GM23338 (cell line): ENCODE measurements around the gene PAM. TPM values are rescaled to one million over a fixed set of nuclear protein-coding genes. Genes with fewer than 3 reads are reported as not detected.

Source experiments
- ATAC-seq: fragments of 200-7000 bp; cut with Tn5 transposase; 3 replicates; pipeline ENCODE4 v1.9.1; 2020
- DNase-seq: peaks from one replicate; pipeline ENCODE4 v3.0.0-alpha.2; 2015; ENCODE audit warnings: low spot score
- H2AFZ ChIP-seq: fragments of 200-600 bp; sonication (generic); 2 replicates; pipeline ENCODE4 v1.8.0; 2016; ENCODE audit warnings: antibody characterized with exemption, mild to moderate bottlenecking, moderate library complexity
- H3F3A ChIP-seq: fragments of 200-600 bp; sonication (generic); replicated peaks from 2 replicates; pipeline ENCODE4 v1.8.0; 2017; ENCODE audit warnings: antibody characterized with exemption, mixed run types, low read depth
- H3K27ac ChIP-seq: fragments of 200-600 bp; sonication (generic); 2 replicates; pipeline ENCODE4 v1.6.1; 2016; ENCODE audit warnings: low read depth
- H3K27me3 ChIP-seq: fragments of 200-600 bp; sonication (generic); 2 replicates; pipeline ENCODE4 v1.8.0; 2016; ENCODE audit warnings: mild to moderate bottlenecking, mixed run types, moderate library complexity; ENCODE audit not compliant: insufficient read depth
- H3K36me3 ChIP-seq: fragments of 200-600 bp; sonication (generic); 2 replicates; pipeline ENCODE4 v1.8.0; 2016; ENCODE audit warnings: mild to moderate bottlenecking; ENCODE audit not compliant: insufficient read depth
- H3K4me1 ChIP-seq: fragments of 200-600 bp; sonication (generic); 2 replicates; pipeline ENCODE4 v1.8.0; 2016; ENCODE audit warnings: mild to moderate bottlenecking, moderate library complexity; ENCODE audit not compliant: insufficient read depth
- H3K4me2 ChIP-seq: fragments of 200-600 bp; sonication (generic); 2 replicates; pipeline ENCODE4 v1.7.1; 2017; ENCODE audit warnings: mixed run types
- H3K4me3 ChIP-seq: fragments of 200-600 bp; sonication (generic); 2 replicates; pipeline ENCODE4 v1.6.1; 2016; ENCODE audit warnings: mixed run types
- H3K79me2 ChIP-seq: fragments of 200-600 bp; sonication (generic); replicated peaks from 2 replicates; pipeline ENCODE4 v1.8.0; 2017; ENCODE audit warnings: mild to moderate bottlenecking; ENCODE audit not compliant: insufficient read depth
- H3K9me2 ChIP-seq: fragments of 200-600 bp; sonication (generic); 2 replicates; pipeline ENCODE4 v1.8.0; 2017; ENCODE audit not compliant: insufficient read depth
- H4K20me1 ChIP-seq: fragments of 200-600 bp; sonication (generic); replicated peaks from 2 replicates; pipeline ENCODE4 v1.8.0; 2017; ENCODE audit warnings: mild to moderate bottlenecking; ENCODE audit not compliant: insufficient read depth
- H3K27ac Mint-ChIP-seq: 2 replicates; pipeline ENCODE4 v1.8.0; 2020; ENCODE audit warnings: inconsistent platforms, mild to moderate bottlenecking, moderate library complexity, mixed read lengths
- H3K27me3 Mint-ChIP-seq: 3 replicates; pipeline ENCODE4 v1.8.0; 2022; ENCODE audit warnings: low read depth, mild to moderate bottlenecking, moderate library complexity, mixed read lengths, inconsistent platforms; ENCODE audit not compliant: insufficient read depth, poor library complexity
- H3K36me3 Mint-ChIP-seq: 3 replicates; pipeline ENCODE4 v1.8.0; 2021; ENCODE audit warnings: low read depth, mild to moderate bottlenecking, inconsistent platforms, moderate library complexity, mixed read lengths
- H3K4me1 Mint-ChIP-seq: 3 replicates; pipeline ENCODE4 v1.8.0; 2020; ENCODE audit warnings: mild to moderate bottlenecking, inconsistent platforms, mixed read lengths
- H3K4me3 Mint-ChIP-seq: 3 replicates; pipeline ENCODE4 v1.8.0; 2021; ENCODE audit warnings: moderate library complexity, mild to moderate bottlenecking, inconsistent platforms, mixed read lengths
- H3K9me3 Mint-ChIP-seq: 3 replicates; pipeline ENCODE4 v1.8.0; 2020; ENCODE audit warnings: moderate library complexity, mild to moderate bottlenecking, inconsistent platforms, mixed read lengths
- CTCF ChIP-seq, 2 experiments: fragments of 200-600 bp in 1 of 2; sonication (generic) in 1 of 2; conservative IDR thresholded peaks; 2 replicates each; pipeline versions ENCODE4 v1.5.1 to v1.6.1; 2016 to 2017; ENCODE audit warnings: antibody characterized with exemption in 2 of 2, low read depth in 2 of 2, mild to moderate bottlenecking in 2 of 2, moderate library complexity in 1 of 2
- ETS1 ChIP-seq: IDR thresholded peaks from 2 replicates; pipeline ENCODE4 v1.6.1; 2016; ENCODE audit warnings: antibody characterized with exemption
- EZH2 ChIP-seq: fragments of 200-600 bp; sonication (generic); IDR thresholded peaks from one replicate; pipeline ENCODE4 v1.8.0; 2017; ENCODE audit warnings: antibody characterized with exemption, mild to moderate bottlenecking, low read depth; ENCODE audit not compliant: unreplicated experiment
- EZH2phosphoT487 ChIP-seq: fragments of 200-600 bp; sonication (generic); IDR thresholded peaks from one replicate; pipeline ENCODE4 v1.8.1; 2018; ENCODE audit warnings: antibody characterized with exemption; ENCODE audit not compliant: unreplicated experiment
- NANOG ChIP-seq: IDR thresholded peaks from 2 replicates; pipeline ENCODE4 v1.6.1; 2016; ENCODE audit warnings: antibody characterized with exemption, borderline replicate concordance
- POLR2AphosphoS5 ChIP-seq: IDR thresholded peaks from 2 replicates; pipeline ENCODE4 v1.6.1; 2016; ENCODE audit warnings: antibody characterized with exemption, low read depth
- ZNF114 ChIP-seq: fragments of 250-450 bp; sonication (Bioruptor Pico); IDR thresholded peaks from 2 replicates; pipeline ENCODE4 v1.5.0; 2020; ENCODE audit warnings: mild to moderate bottlenecking, moderate library complexity
- polyA plus RNA-seq: library from polyadenylated mRNA; unstranded; fragments of >200 nt; fragmentation: Nextera tagmentation; extraction: Ambion mirVana; gene quantifications from 2 replicates; pipeline ENCODE4 v1.2.1, GENCODE V29; 2016
- total RNA-seq: library from RNA; depleted of rRNA; stranded (reverse); fragments of >200 nt; shearing (Covaris generic); gene quantifications from 2 replicates; pipeline ENCODE4 v1.2.3, GENCODE V29; 2014
- TF ChIP-seq, protein P1 (sequence below): fragments of 250-450 bp; sonication (Bioruptor Pico); IDR thresholded peaks from 2 replicates; pipeline ENCODE4 v1.5.0; 2020; ENCODE audit warnings: mild to moderate bottlenecking, moderate library complexity

PAM gene
- total and polyA plus RNA-seq, 2 experiments from 2014 or later, result 33.9 to 79.4 TPM

- TF ChIP-seq, protein P1, sequence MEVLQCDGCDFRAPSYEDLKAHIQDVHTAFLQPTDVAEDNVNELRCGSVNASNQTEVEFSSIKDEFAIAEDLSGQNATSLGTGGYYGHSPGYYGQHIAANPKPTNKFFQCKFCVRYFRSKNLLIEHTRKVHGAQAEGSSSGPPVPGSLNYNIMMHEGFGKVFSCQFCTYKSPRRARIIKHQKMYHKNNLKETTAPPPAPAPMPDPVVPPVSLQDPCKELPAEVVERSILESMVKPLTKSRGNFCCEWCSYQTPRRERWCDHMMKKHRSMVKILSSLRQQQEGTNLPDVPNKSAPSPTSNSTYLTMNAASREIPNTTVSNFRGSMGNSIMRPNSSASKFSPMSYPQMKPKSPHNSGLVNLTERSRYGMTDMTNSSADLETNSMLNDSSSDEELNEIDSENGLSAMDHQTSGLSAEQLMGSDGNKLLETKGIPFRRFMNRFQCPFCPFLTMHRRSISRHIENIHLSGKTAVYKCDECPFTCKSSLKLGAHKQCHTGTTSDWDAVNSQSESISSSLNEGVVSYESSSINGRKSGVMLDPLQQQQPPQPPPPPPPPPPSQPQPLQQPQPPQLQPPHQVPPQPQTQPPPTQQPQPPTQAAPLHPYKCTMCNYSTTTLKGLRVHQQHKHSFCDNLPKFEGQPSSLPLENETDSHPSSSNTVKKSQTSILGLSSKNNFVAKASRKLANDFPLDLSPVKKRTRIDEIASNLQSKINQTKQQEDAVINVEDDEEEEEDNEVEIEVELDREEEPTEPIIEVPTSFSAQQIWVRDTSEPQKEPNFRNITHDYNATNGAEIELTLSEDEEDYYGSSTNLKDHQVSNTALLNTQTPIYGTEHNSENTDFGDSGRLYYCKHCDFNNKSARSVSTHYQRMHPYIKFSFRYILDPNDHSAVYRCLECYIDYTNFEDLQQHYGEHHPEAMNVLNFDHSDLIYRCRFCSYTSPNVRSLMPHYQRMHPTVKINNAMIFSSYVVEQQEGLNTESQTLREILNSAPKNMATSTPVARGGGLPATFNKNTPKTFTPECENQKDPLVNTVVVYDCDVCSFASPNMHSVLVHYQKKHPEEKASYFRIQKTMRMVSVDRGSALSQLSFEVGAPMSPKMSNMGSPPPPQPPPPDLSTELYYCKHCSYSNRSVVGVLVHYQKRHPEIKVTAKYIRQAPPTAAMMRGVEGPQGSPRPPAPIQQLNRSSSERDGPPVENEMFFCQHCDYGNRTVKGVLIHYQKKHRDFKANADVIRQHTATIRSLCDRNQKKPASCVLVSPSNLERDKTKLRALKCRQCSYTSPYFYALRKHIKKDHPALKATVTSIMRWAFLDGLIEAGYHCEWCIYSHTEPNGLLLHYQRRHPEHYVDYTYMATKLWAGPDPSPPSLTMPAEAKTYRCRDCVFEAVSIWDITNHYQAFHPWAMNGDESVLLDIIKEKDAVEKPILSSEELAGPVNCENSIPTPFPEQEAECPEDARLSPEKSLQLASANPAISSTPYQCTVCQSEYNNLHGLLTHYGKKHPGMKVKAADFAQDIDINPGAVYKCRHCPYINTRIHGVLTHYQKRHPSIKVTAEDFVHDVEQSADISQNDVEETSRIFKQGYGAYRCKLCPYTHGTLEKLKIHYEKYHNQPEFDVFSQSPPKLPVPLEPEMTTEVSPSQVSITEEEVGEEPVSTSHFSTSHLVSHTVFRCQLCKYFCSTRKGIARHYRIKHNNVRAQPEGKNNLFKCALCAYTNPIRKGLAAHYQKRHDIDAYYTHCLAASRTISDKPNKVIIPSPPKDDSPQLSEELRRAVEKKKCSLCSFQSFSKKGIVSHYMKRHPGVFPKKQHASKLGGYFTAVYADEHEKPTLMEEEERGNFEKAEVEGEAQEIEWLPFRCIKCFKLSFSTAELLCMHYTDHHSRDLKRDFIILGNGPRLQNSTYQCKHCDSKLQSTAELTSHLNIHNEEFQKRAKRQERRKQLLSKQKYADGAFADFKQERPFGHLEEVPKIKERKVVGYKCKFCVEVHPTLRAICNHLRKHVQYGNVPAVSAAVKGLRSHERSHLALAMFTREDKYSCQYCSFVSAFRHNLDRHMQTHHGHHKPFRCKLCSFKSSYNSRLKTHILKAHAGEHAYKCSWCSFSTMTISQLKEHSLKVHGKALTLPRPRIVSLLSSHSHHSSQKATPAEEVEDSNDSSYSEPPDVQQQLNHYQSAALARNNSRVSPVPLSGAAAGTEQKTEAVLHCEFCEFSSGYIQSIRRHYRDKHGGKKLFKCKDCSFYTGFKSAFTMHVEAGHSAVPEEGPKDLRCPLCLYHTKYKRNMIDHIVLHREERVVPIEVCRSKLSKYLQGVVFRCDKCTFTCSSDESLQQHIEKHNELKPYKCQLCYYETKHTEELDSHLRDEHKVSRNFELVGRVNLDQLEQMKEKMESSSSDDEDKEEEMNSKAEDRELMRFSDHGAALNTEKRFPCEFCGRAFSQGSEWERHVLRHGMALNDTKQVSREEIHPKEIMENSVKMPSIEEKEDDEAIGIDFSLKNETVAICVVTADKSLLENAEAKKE (CRISPR knock-in tag), result no peak
- TF ChIP-seq CTCF (conservative IDR thresholded peaks at IDR 0.05; ENCODE audit: low read depth in 2 of 2), result no peak
These were observed 156.9 kb downstream of the PAM start (continued) for GRCh38 chr5:102911973-102912372.

DNA sequence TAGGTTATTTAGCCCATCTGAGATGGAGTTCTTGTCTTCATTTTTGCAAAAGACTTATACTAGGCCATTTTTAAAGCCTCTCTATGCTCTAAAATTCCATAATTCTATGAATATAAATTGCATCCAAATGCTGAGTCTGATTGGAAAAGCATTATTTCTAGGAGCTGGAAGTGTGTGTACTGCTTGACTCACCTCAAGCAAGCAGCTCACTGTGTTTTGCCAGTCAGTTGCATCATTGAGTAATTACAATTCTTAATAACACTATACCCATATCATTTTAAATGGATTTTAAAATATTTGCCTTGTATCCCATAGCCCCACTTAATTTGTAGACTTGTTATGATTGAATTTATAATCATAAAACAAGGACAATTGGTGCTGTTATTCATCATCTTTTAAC, 161.0 kb downstream of the PAM start:
- Histone ChIP-seq H3K27me3 (no peaks in the 10 kb centered on the region), H3K4me1 (0 out of 2 replicates have a peak, but pooled peaks cover 7% of the 10 kb centered on the region), H3K27ac (no peak overlapping the region), H3K79me2 (no peaks in the 10 kb centered on the region), H2AFZ (no peak overlapping the region), H3K9me2 (no peaks in the 10 kb centered on the region), H4K20me1 (0 out of 2 replicates have a peak, but pooled peaks cover 4% of the 10 kb centered on the region), H3K4me3 (no peak overlapping the region), H3K4me2 (no peak overlapping the region), H3K36me3 (no peaks in the 10 kb centered on the region; the same call in 1 of the 2 replicates), H3F3A (no peaks in the 10 kb centered on the region)
- H3K27ac Mint-ChIP-seq, result no peak overlapping the region
- no peaks in the 10 kb centered on the region for H3K27me3 Mint-ChIP-seq
- H3K4me1 Mint-ChIP-seq, result peaks cover 5% of the 10 kb centered on the region; the same call in 2 of the 3 replicates
- DNase-seq (no peak), ATAC-seq (no peak)
- no peak overlapping the region for H3K4me3 Mint-ChIP-seq
- H3K9me3 Mint-ChIP-seq, result no peaks in the 10 kb centered on the region
- H3K36me3 Mint-ChIP-seq, result no peaks in the 10 kb centered on the region
- TF ChIP-seq EZH2phosphoT487 (no peak), ZNF114 (no peak), POLR2AphosphoS5 (no peak), EZH2 (no peak), NANOG (no peak), ETS1 (no peak)
